ENCODE measurements around the gene ZGLP1.
"Not testable (repeated sequence)": the region's sequence is repeated elsewhere in the genome, so short reads cannot be mapped to it uniquely, and the experiment has no call there.

ZGLP1 gene

GRCh38 chr19:10309423-10309822 lies at the start of gene ZGLP1:
TSS of gene ZGLP1 (minus strand) at chr19:10309815.
- no peak for DNase-seq

- no peak for DNase-seq
Measured at GRCh38 chr19:10356431-10356830, 46.8 kb upstream of the ZGLP1 start.

GRCh38 chr19:10353793-10354391 lies 44.3 kb upstream of the ZGLP1 start:
- DNase-seq, result no peak

- no peak for DNase-seq
Measured at GRCh38 chr19:10352764-10353671, 43.4 kb upstream of the ZGLP1 start.

- no peak for DNase-seq
Measured at GRCh38 chr19:10346509-10346908, 36.9 kb upstream of the ZGLP1 start.

GRCh38 chr19:10344780-10345179 lies 35.2 kb upstream of the ZGLP1 start:
- no peak for DNase-seq

- no peak for DNase-seq
Measured at GRCh38 chr19:10343495-10343894, 33.9 kb upstream of the ZGLP1 start.

- no peak for DNase-seq
Measured at GRCh38 chr19:10339977-10340376, 30.4 kb upstream of the ZGLP1 start.

- no peak for DNase-seq
Measured at GRCh38 chr19:10339380-10339960, 29.9 kb upstream of the ZGLP1 start, which contains the start of gene ICAM3. TSS of gene ICAM3 (minus strand) at chr19:10339624. CDS start at chr19:10339614, 10 bp downstream.

- DNase-seq, result no peak
Measured at GRCh38 chr19:10338940-10339339, 29.3 kb upstream of the ZGLP1 start.

GRCh38 chr19:10336725-10337124 lies 27.1 kb upstream of the ZGLP1 start:
- not testable (repeated sequence) for DNase-seq

- no peak for DNase-seq
Measured at GRCh38 chr19:10335352-10335985, 25.9 kb upstream of the ZGLP1 start.

GRCh38 chr19:10334588-10335351 lies 25.2 kb upstream of the ZGLP1 start:
- DNase-seq, result peak; percentile 81

- no peak for DNase-seq
Measured at GRCh38 chr19:10333758-10334587, 24.4 kb upstream of the ZGLP1 start.

GRCh38 chr19:10332965-10333757 lies 23.5 kb upstream of the ZGLP1 start, which contains the start of gene RAVER1:
TSS of gene RAVER1 (minus strand) at chr19:10333529. CDS start at chr19:10333507, 22 bp downstream.
- peak; percentile 96 for DNase-seq

GRCh38 chr19:10332158-10332964 lies 22.7 kb upstream of the ZGLP1 start:
- DNase-seq, result no peak

- DNase-seq, result no peak
Measured at GRCh38 chr19:10329555-10329954, 19.9 kb upstream of the ZGLP1 start.

GRCh38 chr19:10328558-10329429 lies 19.2 kb upstream of the ZGLP1 start:
- no peak for DNase-seq

GRCh38 chr19:10327793-10328192 lies 18.2 kb upstream of the ZGLP1 start:
- no peak for DNase-seq
